ENCODE measurements around the gene UBR2. TPM values are rescaled to one million over a fixed set of nuclear protein-coding genes. Genes with fewer than 3 reads are reported as not detected.

UBR2 gene
- total RNA-seq, 4 donors from 2014 or later = 36.3 to 54.0 (median 44.3) TPM

DNA sequence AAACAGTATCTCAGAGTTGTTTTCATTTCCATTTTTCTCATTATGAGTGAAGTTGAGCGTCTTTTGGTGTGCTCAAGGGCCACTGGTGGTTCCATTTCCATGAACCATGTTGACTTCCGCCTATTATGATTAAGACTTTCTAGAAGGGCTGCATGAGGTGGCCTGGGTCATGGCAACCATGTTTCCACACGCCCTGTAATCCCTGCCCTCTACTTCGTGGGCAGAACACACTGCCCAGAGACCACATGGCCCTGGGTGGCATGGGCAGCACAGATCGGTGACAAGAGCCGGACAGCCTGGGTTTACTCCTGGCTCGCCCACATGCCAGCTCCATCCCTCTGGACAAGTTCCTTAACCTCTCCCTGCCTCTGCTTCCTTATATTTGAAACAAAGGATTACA, 143.8 kb downstream of the UBR2 start:
- no peaks in the 10 kb centered on the region for H3K36me3 ChIP-seq
- H3K27ac ChIP-seq = no peak overlapping the region
- no peaks in the 10 kb centered on the region for H3K27me3 ChIP-seq
- no peak overlapping the region for H3K4me3 ChIP-seq (replicated peaks in 1 of 3)
- WGBS, 2 donors = 87 to 93% methylated on average over 7 of the region's 7 CpGs
- DNase-seq = no peak
- TF ChIP-seq POLR2A (IDR thresholded peaks at IDR 0.05) = no peak
- TF ChIP-seq, protein P1, sequence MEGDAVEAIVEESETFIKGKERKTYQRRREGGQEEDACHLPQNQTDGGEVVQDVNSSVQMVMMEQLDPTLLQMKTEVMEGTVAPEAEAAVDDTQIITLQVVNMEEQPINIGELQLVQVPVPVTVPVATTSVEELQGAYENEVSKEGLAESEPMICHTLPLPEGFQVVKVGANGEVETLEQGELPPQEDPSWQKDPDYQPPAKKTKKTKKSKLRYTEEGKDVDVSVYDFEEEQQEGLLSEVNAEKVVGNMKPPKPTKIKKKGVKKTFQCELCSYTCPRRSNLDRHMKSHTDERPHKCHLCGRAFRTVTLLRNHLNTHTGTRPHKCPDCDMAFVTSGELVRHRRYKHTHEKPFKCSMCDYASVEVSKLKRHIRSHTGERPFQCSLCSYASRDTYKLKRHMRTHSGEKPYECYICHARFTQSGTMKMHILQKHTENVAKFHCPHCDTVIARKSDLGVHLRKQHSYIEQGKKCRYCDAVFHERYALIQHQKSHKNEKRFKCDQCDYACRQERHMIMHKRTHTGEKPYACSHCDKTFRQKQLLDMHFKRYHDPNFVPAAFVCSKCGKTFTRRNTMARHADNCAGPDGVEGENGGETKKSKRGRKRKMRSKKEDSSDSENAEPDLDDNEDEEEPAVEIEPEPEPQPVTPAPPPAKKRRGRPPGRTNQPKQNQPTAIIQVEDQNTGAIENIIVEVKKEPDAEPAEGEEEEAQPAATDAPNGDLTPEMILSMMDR (IDR thresholded peaks at IDR 0.05) = no peak
- intact Hi-C loops (cut with DNase I) = no loop called here
- no peaks in the 10 kb centered on the region for H3K9me3 ChIP-seq
- peaks cover 0 to 6% of the 10 kb centered on the region in 2 donors for H3K4me1 ChIP-seq

DNA sequence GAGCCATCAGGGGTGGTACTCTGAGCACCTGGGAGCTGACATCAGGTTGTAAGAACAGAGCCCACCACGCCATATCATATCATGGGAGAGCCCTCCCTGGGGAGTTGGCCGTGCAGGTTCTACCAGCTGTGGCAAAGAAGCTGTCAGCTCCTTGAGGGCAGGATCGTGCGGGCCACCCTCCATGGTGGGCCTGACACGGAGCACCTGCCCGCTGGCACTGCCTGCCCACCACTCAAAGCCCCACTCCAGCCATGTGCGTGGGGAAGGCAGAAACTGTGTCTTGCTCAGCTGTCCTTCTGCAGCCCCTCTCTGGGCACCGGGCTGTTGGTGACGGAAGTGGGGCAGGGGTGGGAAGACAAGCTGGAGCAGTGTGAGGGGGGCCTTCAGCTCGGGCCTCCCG, 144.3 kb downstream of the UBR2 start:
- 70 to 86% methylated on average over 2 to 10 of the region's 11 CpGs for WGBS, 2 donors
- no peaks in the 10 kb centered on the region for H3K27me3 ChIP-seq
- no peaks in the 10 kb centered on the region for H3K36me3 ChIP-seq
- DNase-seq = no peak
- no peak overlapping the region for H3K27ac ChIP-seq
- no peaks in the 10 kb centered on the region for H3K9me3 ChIP-seq
- no peak overlapping the region for H3K4me3 ChIP-seq (replicated peaks in 1 of 3)
- intact Hi-C loops (cut with DNase I) = no loop called here
- H3K4me1 ChIP-seq = peaks cover 0 to 6% of the 10 kb centered on the region in 2 donors
- no peak for TF ChIP-seq POLR2A (IDR thresholded peaks at IDR 0.05)
- TF ChIP-seq, protein P1 (IDR thresholded peaks at IDR 0.05) = no peak

DNA sequence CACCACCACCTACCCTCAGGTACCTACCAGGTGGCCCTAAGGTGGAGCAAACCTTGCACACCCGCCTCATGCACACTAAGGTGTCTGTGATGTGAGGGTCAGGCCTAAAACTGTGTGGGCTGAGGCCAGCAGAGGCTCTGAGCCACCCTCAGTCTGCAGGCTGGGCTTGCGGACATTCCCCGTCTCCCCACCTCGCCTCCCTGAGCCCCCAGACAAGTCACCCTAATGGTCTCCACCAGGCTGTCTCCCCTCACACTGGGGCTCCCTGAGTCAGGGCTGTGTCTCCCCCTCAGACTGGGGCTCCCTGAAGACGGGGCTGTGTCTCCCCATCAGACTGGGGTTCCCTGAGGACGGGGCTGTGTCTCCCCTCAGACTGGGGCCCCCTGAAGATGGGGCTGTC, 146.0 kb downstream of the UBR2 start:
- Histone ChIP-seq H3K27ac (no peak overlapping the region), H3K27me3 (no peaks in the 10 kb centered on the region), H3K4me1 (no peaks in the 10 kb centered on the region), H3K36me3 (no peaks in the 10 kb centered on the region), H3K9me3 (no peaks in the 10 kb centered on the region), H3K4me3 (replicated peaks in 1 of 3) (no peak overlapping the region)
- DNase-seq = no peak
- TF ChIP-seq, protein P1 (IDR thresholded peaks at IDR 0.05) = no peak
- no peak for TF ChIP-seq POLR2A (IDR thresholded peaks at IDR 0.05)
- intact Hi-C loops (cut with DNase I) = no loop called here
- 91 to 100% methylated on average over 4 to 6 of the region's 6 CpGs for WGBS, 2 donors

- Histone ChIP-seq H3K36me3 (no peaks in the 10 kb centered on the region), H3K4me3 (replicated peaks in 1 of 3) (no peak overlapping the region), H3K9me3 (no peaks in the 10 kb centered on the region), H3K27me3 (no peaks in the 10 kb centered on the region), H3K27ac (no peak overlapping the region), H3K4me1 (no peaks in the 10 kb centered on the region)
- no peak for TF ChIP-seq POLR2A (IDR thresholded peaks at IDR 0.05)
- TF ChIP-seq, protein P1 (IDR thresholded peaks at IDR 0.05) = no peak
- WGBS, 2 donors = 48 to 56% methylated on average over 9 of the region's 9 CpGs
- intact Hi-C loops (cut with DNase I) = no loop called here
- no peak for DNase-seq
Observed at GRCh38 chr6:42710316-42710715, 146.5 kb downstream of the UBR2 start.

DNA sequence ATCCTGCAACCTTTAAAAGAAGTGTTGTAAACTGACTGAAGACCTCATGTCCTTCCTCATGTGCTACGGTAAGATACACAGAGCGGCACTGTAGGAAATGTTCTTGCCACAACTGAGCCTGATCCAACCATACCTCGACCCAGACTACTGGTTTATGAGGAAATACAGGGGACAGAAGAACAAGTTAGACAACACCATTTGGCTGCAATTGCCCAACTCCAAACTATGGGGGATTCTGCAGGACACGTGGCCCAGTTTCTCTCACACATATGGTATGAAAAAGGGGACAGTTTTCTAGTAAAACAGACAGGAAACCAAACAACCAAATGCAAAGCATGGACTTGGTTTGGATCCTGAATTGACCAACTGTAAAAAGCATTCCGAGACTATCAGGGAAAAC, 148.1 kb downstream of the UBR2 start:
- WGBS, 2 donors = 96 to 97% methylated on average over 5 of the region's 5 CpGs
- Histone ChIP-seq H3K9me3 (no peaks in the 10 kb centered on the region), H3K4me3 (replicated peaks in 1 of 3) (no peak overlapping the region), H3K27me3 (no peaks in the 10 kb centered on the region), H3K4me1 (no peaks in the 10 kb centered on the region), H3K36me3 (no peaks in the 10 kb centered on the region), H3K27ac (no peak overlapping the region)
- no peak for DNase-seq
- intact Hi-C loops (cut with DNase I) = no loop called here
- TF ChIP-seq, protein P1 (IDR thresholded peaks at IDR 0.05) = no peak
- TF ChIP-seq POLR2A (IDR thresholded peaks at IDR 0.05) = no peak

All from thyroid gland (tissue), 4 donors.